Astrocyte of the cerebellum (primary cell): ENCODE data around the gene TLE4.
"Not testable (repeated sequence)": the region's sequence is repeated elsewhere in the genome, so short reads cannot be mapped to it uniquely, and the experiment has no call there.

Experiments
- DNase-seq: peaks from one replicate; pipeline ENCODE4 v3.0.0-alpha.2; 2011; ENCODE audit warnings: low read depth
- H3K4me3 ChIP-seq: 2 replicates; pipeline ENCODE4 v1.5.1; 2011; ENCODE audit warnings: mild to moderate bottlenecking, low read depth, low read length, moderate library complexity
- CTCF ChIP-seq: IDR thresholded peaks from 2 replicates; pipeline ENCODE4 v1.5.1; 2012; ENCODE audit warnings: low read length, low read depth, moderate library complexity, mild to moderate bottlenecking; ENCODE audit errors: missing control alignments
- in situ Hi-C: cut with HindIII; loops from 2 replicates; pipeline ENCODE4 v1.10.0; 2017; ENCODE audit warnings: low sequenced_read_pairs

TLE4 gene

GRCh38 chr9:79742110-79742721 is 170.5 kb downstream of the TLE4 start:
- H3K4me3 ChIP-seq, result no peak overlapping the region
- no peak for TF ChIP-seq CTCF
- peak; percentile 65 for DNase-seq
- in situ Hi-C loops, result no loop called here

GRCh38 chr9:79744521-79744920 is 172.8 kb downstream of the TLE4 start:
- in situ Hi-C loops, result no loop called here
- no peak for TF ChIP-seq CTCF
- no peak for DNase-seq

DNA sequence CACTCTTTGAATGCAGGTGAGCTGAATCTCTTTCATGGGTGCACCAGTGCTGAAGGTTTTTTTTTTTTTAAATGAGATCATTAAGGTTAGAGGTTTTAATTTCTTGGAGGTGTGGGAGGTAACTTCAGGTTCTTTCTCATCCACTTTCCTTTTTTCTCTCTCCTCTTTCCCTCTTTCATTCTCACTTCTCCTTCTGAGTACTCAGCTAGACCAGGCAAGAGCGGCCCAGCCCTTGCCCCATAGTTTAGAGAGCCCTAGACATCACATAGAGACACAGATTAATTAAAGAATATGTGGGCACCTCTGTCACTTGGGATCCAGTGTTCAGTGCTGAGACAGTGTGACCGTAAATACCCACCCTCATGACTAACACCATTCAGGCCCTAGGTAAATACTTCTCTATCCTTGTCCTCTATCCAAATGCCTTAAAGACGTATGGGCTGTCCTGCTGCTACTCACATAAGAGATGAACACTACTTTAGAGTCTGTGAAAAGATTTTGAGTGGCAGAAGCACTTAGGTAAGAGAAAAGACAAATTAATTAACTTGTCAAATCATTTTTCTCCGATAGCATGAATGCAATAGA is 174.1 kb downstream of the TLE4 start:
- in situ Hi-C loops, result no loop called here
- H3K4me3 ChIP-seq, result no peak overlapping the region
- no peak for TF ChIP-seq CTCF
- DNase-seq, result no peak

More at GRCh38 chr9:79744521-79744920, 172.8 kb downstream of the TLE4 start:
- no peak overlapping the region for H3K4me3 ChIP-seq

DNA sequence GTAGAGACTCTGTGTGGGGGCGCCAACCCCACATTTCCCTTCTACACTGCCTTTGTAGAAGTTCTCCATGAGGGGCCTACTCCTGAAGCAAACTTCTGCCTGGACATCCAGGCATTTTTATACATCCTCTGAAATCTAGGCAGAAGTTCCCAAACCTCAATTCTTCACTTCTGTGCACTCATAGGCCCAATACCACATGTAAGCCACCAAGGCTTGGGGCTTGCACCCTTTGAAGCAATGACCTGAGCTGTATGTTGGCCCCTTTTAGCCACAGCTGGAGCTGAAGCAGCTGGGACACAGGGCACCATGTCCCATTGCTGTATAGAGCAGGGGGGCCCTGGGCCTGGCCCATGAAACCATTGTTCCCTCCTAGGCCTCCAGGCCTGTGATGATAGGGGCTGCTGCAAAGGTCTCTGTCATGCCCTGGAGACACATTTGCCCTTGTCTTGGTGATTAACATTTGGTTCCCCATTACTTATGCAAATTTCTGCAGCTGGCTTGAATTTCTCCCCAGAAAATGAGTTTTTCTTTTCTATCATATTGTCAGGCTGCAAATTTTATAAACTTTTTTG is 180.2 kb downstream of the TLE4 start:
- in situ Hi-C loops, DNase-seq, H3K4me3 ChIP-seq: not testable (repeated sequence)

GRCh38 chr9:79756414-79756813 is 184.6 kb downstream of the TLE4 start:
- no peak overlapping the region for H3K4me3 ChIP-seq
- no peak for TF ChIP-seq CTCF
- no peak for DNase-seq
- in situ Hi-C loops, result no loop called here

- no peak for TF ChIP-seq CTCF
- in situ Hi-C loops, result no loop called here
- no peak overlapping the region for H3K4me3 ChIP-seq
- DNase-seq, result no peak
These were observed 185.3 kb downstream of the TLE4 start for GRCh38 chr9:79757074-79757473.
